HTERT RPE-1 (cell line): ENCODE data around the gene SSTR3.
"Not testable (repeated sequence)": the region's sequence is repeated elsewhere in the genome, so short reads cannot be mapped to it uniquely, and the experiment has no call there.

Source experiments
- in situ Hi-C: fragments of 300-500 bp; cut with MboI; formaldehyde crosslinking; loops from 4 replicates; pipeline ENCODE4 v1.14.3; 2020; ENCODE audit warnings: low sequenced_read_pairs

The SSTR3 gene

GRCh38 chr22:37213218-37213855 is 1.1 kb upstream of the SSTR3 start:
- in situ Hi-C loops: no loop called here

GRCh38 chr22:37211866-37212173 is 457 bp downstream of the SSTR3 start:
- in situ Hi-C loops: no loop called here

GRCh38 chr22:37211075-37211865 is 1.0 kb downstream of the SSTR3 start:
- in situ Hi-C loops: no loop called here

- in situ Hi-C loops: no loop called here
Measured at GRCh38 chr22:37210041-37210803, 2.1 kb downstream of the SSTR3 start.

GRCh38 chr22:37209140-37209845 is 3.0 kb downstream of the SSTR3 start:
- in situ Hi-C loops: no loop called here

- in situ Hi-C loops: no loop called here
Measured at GRCh38 chr22:37208401-37209139, 3.7 kb downstream of the SSTR3 start.

GRCh38 chr22:37207981-37208380 is 4.3 kb downstream of the SSTR3 start:
- in situ Hi-C loops: no loop called here

- in situ Hi-C loops: no loop called here
Measured at GRCh38 chr22:37206841-37207821, 5.1 kb downstream of the SSTR3 start.

- in situ Hi-C loops: no loop called here
Measured at GRCh38 chr22:37206118-37206840, 6.0 kb downstream of the SSTR3 start.

GRCh38 chr22:37205046-37205445 is 7.2 kb downstream of the SSTR3 start:
- in situ Hi-C loops: no loop called here

GRCh38 chr22:37204045-37204655 is 8.1 kb downstream of the SSTR3 start:
- in situ Hi-C loops: no loop called here

- in situ Hi-C loops: no loop called here
Measured at GRCh38 chr22:37203354-37204044, 8.8 kb downstream of the SSTR3 start.

- in situ Hi-C loops: no loop called here
Measured at GRCh38 chr22:37202716-37203115, 9.6 kb downstream of the SSTR3 start.

GRCh38 chr22:37202001-37202555 is 10.2 kb downstream of the SSTR3 start:
- in situ Hi-C loops: no loop called here

- in situ Hi-C loops: not testable (repeated sequence)
Measured at GRCh38 chr22:37201443-37201820, 10.8 kb downstream of the SSTR3 start.

GRCh38 chr22:37199760-37200108 is 12.5 kb downstream of the SSTR3 start:
- in situ Hi-C loops: no loop called here

- in situ Hi-C loops: no loop called here
Measured at GRCh38 chr22:37199103-37199759, 13.0 kb downstream of the SSTR3 start.
